Activated T-helper 2 cell treated with anti-CD3 and anti-CD28 coated beads, Interferon-gamma antibody, Interleukin-2, Interleukin-4, amounts not matched to agents 10 μg/mL and 5 μg/mL and 100 μg/mL, durations not matched to agents 14 hours and 24 hours and 36 hours (primary cell): ENCODE measurements around the gene ARL17B. TPM values are rescaled to one million over a fixed set of nuclear protein-coding genes. Genes with fewer than 3 reads are reported as not detected.
"Not testable (repeated sequence)": the region's sequence is repeated elsewhere in the genome, so short reads cannot be mapped to it uniquely, and the experiment has no call there.

Source experiments
- DNase-seq: peaks from one replicate; pipeline ENCODE4 v3.0.0; 2021; ENCODE audit warnings: low spot score
- H3K27ac Mint-ChIP-seq: one replicate; pipeline ENCODE4 v1.8.0; 2021; ENCODE audit warnings: mixed read lengths
- H3K27me3 Mint-ChIP-seq: one replicate; pipeline ENCODE4 v1.8.0; 2021; ENCODE audit warnings: low read depth, mixed read lengths
- H3K36me3 Mint-ChIP-seq: one replicate; pipeline ENCODE4 v1.8.0; 2021; ENCODE audit warnings: low read depth, mixed read lengths
- H3K4me1 Mint-ChIP-seq: one replicate; pipeline ENCODE4 v1.8.0; 2021; ENCODE audit warnings: low read depth, mixed read lengths
- H3K4me3 Mint-ChIP-seq: one replicate; pipeline ENCODE4 v1.8.0; 2021; ENCODE audit warnings: low read depth, mild to moderate bottlenecking, moderate library complexity, mixed read lengths
- H3K9me3 Mint-ChIP-seq: one replicate; pipeline ENCODE4 v1.8.0; 2021; ENCODE audit warnings: mixed read lengths
- intact Hi-C: fragments of 100-400 bp; cut with micrococcal nuclease; formaldehyde crosslinking; loops from one replicate; pipeline ENCODE4 v1.15.1; 2023
- total RNA-seq: library from RNA; stranded (reverse); gene quantifications from 2 replicates; pipeline ENCODE4 v1.2.3, GENCODE V29; 2022

The ARL17B gene
- 12.8 and 15.6 TPM in 2 replicates for total RNA-seq

GRCh38 chr17:46361755-46362154, at the start of gene ARL17B:
TSS of gene ARL17B (minus strand) at chr17:46361766. CDS start at chr17:46358397, 3,369 bp downstream.
- intact Hi-C loops, H3K4me3 Mint-ChIP-seq, H3K4me1 Mint-ChIP-seq, H3K9me3 Mint-ChIP-seq, H3K27ac Mint-ChIP-seq, H3K27me3 Mint-ChIP-seq, H3K36me3 Mint-ChIP-seq: not testable (repeated sequence)
- peak; percentile 81 for DNase-seq

GRCh38 chr17:46409864-46410263, 48.3 kb upstream of the ARL17B start:
- H3K36me3 Mint-ChIP-seq, H3K4me1 Mint-ChIP-seq, H3K9me3 Mint-ChIP-seq, H3K27me3 Mint-ChIP-seq, H3K27ac Mint-ChIP-seq, DNase-seq, H3K4me3 Mint-ChIP-seq, intact Hi-C loops: not testable (repeated sequence)

- DNase-seq, H3K27ac Mint-ChIP-seq, intact Hi-C loops, H3K9me3 Mint-ChIP-seq, H3K4me1 Mint-ChIP-seq, H3K27me3 Mint-ChIP-seq, H3K36me3 Mint-ChIP-seq, H3K4me3 Mint-ChIP-seq: not testable (repeated sequence)
These were observed 45.6 kb upstream of the ARL17B start for GRCh38 chr17:46407155-46407554.

GRCh38 chr17:46401033-46401787, 39.6 kb upstream of the ARL17B start:
- H3K27me3 Mint-ChIP-seq, H3K4me3 Mint-ChIP-seq, H3K27ac Mint-ChIP-seq, H3K4me1 Mint-ChIP-seq, H3K36me3 Mint-ChIP-seq, intact Hi-C loops, DNase-seq, H3K9me3 Mint-ChIP-seq: not testable (repeated sequence)

DNA sequence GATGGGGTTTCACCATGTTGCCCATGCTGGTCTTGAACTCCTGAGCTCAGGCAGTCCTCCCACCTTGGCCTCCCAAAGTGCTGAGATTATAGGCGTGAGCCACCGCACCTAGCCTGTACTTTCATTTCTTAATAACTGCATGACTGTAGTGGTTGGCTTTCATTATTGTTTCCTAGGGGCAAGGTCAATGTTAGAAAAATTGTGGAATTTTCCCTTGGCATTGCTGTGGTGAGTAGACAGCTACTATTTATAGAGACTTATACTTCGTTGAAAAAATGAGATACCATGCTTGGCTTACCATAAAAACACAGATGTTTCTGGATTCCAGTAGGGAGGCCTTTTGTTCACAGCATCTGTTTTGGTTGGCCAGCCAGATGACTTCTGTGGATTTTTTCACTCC, 39.0 kb upstream of the ARL17B start:
- H3K36me3 Mint-ChIP-seq, DNase-seq, H3K27me3 Mint-ChIP-seq, intact Hi-C loops, H3K27ac Mint-ChIP-seq, H3K4me1 Mint-ChIP-seq, H3K4me3 Mint-ChIP-seq, H3K9me3 Mint-ChIP-seq: not testable (repeated sequence)

- H3K4me1 Mint-ChIP-seq, intact Hi-C loops, H3K27ac Mint-ChIP-seq, H3K9me3 Mint-ChIP-seq, H3K4me3 Mint-ChIP-seq, H3K27me3 Mint-ChIP-seq, DNase-seq, H3K36me3 Mint-ChIP-seq: not testable (repeated sequence)
These were observed 38.4 kb upstream of the ARL17B start for GRCh38 chr17:46399993-46400392.

- H3K27ac Mint-ChIP-seq, H3K4me1 Mint-ChIP-seq, H3K36me3 Mint-ChIP-seq, DNase-seq, H3K4me3 Mint-ChIP-seq, H3K9me3 Mint-ChIP-seq, intact Hi-C loops, H3K27me3 Mint-ChIP-seq: not testable (repeated sequence)
These were observed 34.7 kb upstream of the ARL17B start for GRCh38 chr17:46396292-46396691.

GRCh38 chr17:46393702-46394101, 32.1 kb upstream of the ARL17B start:
- H3K4me3 Mint-ChIP-seq, DNase-seq, H3K9me3 Mint-ChIP-seq, H3K4me1 Mint-ChIP-seq, H3K27ac Mint-ChIP-seq, intact Hi-C loops, H3K36me3 Mint-ChIP-seq, H3K27me3 Mint-ChIP-seq: not testable (repeated sequence)

DNA sequence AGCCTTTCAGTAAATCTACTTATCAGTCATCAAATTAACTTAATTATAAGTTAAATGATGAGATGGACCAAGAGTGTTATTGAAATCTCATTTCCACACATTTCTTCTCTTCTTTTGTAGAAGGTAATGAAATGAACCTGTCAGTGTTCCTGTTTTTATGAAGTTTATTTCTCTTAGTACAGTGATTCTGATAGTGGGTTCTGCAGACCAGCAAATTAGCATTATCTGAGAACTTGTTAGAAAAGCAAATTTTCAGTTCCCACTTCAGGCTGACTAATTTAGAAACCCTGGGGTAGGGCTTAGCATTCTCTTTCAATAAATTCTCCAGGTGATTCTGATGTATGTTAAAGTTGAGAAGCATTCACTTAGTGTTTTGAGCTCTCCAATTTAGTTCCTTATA, 23.9 kb upstream of the ARL17B start:
- H3K4me1 Mint-ChIP-seq, intact Hi-C loops, DNase-seq, H3K4me3 Mint-ChIP-seq, H3K36me3 Mint-ChIP-seq, H3K27ac Mint-ChIP-seq, H3K27me3 Mint-ChIP-seq, H3K9me3 Mint-ChIP-seq: not testable (repeated sequence)

DNA sequence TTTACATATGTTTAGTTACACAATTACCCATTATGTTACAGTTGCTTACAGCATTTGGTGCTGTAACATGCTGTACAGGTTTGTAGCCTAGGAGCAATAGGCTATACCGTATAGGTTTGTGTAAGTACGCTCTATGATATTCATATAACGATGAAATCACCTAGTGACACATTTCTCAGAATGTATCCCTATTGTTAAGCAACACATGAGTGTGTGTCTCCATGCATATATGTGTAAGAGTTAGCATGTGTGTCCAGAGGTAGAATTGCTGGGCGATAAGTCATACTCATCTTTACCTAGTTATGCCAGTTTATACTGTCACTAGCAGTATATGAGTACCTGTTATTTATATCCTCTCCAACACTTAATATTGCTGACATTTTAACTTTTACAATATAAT, 21.6 kb upstream of the ARL17B start:
- H3K36me3 Mint-ChIP-seq, intact Hi-C loops, H3K9me3 Mint-ChIP-seq, DNase-seq, H3K4me1 Mint-ChIP-seq, H3K27ac Mint-ChIP-seq, H3K4me3 Mint-ChIP-seq, H3K27me3 Mint-ChIP-seq: not testable (repeated sequence)

DNA sequence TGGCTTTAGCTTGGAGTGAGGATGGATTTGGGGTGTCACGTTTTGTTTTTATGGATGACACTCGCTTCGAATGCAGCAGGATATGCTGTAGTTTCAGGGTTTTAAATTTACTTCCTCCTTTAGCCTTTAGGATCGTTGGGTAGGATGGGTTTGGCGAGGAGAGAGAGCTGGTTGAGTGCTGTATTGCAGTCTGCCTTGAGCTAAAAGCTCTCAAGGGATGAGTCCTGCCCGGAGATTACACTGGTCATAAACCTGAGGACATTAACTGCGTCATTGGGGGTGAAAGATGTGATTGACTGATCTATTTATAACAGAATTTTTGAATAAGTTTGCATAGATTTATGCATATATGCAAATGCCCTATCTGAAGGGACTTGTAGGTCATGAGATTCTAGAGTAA, 11.9 kb upstream of the ARL17B start:
- intact Hi-C loops, H3K4me1 Mint-ChIP-seq, H3K27me3 Mint-ChIP-seq, DNase-seq, H3K36me3 Mint-ChIP-seq, H3K27ac Mint-ChIP-seq, H3K9me3 Mint-ChIP-seq, H3K4me3 Mint-ChIP-seq: not testable (repeated sequence)

- H3K4me1 Mint-ChIP-seq, H3K27ac Mint-ChIP-seq, H3K4me3 Mint-ChIP-seq, H3K27me3 Mint-ChIP-seq, intact Hi-C loops, H3K9me3 Mint-ChIP-seq, DNase-seq, H3K36me3 Mint-ChIP-seq: not testable (repeated sequence)
These were observed 11.0 kb upstream of the ARL17B start for GRCh38 chr17:46372236-46373229.

DNA sequence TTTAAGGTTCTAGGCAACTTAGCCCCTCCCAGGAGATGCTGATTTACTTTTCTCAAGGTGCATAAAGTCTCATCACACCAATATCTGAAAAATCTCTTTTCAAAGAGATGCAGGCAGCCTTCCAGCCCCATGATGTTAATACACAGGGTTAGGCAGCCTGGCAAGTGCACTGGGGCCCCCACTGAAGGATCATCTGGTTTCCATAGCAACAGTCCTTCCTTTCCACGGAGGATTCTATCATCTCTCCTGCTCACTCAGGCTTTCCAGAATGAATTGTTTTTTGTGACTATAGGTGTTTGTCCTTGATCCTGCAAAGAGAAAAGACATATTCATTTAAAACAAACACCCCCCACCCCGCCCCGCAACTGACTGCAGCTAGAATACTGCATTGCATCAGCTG, 6.0 kb upstream of the ARL17B start:
- intact Hi-C loops, DNase-seq, H3K9me3 Mint-ChIP-seq, H3K4me1 Mint-ChIP-seq, H3K27me3 Mint-ChIP-seq, H3K36me3 Mint-ChIP-seq, H3K4me3 Mint-ChIP-seq, H3K27ac Mint-ChIP-seq: not testable (repeated sequence)
